Progenitor cell of endocrine pancreas (in vitro differentiated cells): ENCODE measurements around the gene KCNH2. TPM values are rescaled to one million over a fixed set of nuclear protein-coding genes. Genes with fewer than 3 reads are reported as not detected.
"Not testable (repeated sequence)": the region's sequence is repeated elsewhere in the genome, so short reads cannot be mapped to it uniquely, and the experiment has no call there.

Experiments used
- DNase-seq: peaks from one replicate; pipeline ENCODE4 v3.0.0; 2021; ENCODE audit warnings: low spot score; ENCODE audit not compliant: unreplicated experiment
- H3K27ac Mint-ChIP-seq: 2 replicates; pipeline ENCODE4 v1.8.0; 2021; ENCODE audit warnings: mild to moderate bottlenecking, moderate library complexity, mixed read lengths
- H3K27me3 Mint-ChIP-seq: 2 replicates; pipeline ENCODE4 v1.8.0; 2021; ENCODE audit warnings: mixed read lengths
- H3K36me3 Mint-ChIP-seq: 2 replicates; pipeline ENCODE4 v1.8.0; 2022; ENCODE audit warnings: mixed read lengths; ENCODE audit not compliant: insufficient read depth
- H3K4me1 Mint-ChIP-seq: 2 replicates; pipeline ENCODE4 v1.8.0; 2021; ENCODE audit warnings: low read depth, mixed read lengths
- H3K4me3 Mint-ChIP-seq: 2 replicates; pipeline ENCODE4 v1.8.0; 2021; ENCODE audit warnings: low read depth, mild to moderate bottlenecking, moderate library complexity, mixed read lengths
- H3K9me3 Mint-ChIP-seq: 2 replicates; pipeline ENCODE4 v1.8.0; 2021; ENCODE audit warnings: low read depth, mixed read lengths
- total RNA-seq: library from RNA; stranded (reverse); gene quantifications from 2 replicates; pipeline ENCODE4 v1.2.1, GENCODE V29; 2021
- TF ChIP-seq, protein P1 (sequence below): fragments of 200-600 bp; sonication (generic); IDR thresholded peaks from one replicate; pipeline ENCODE4 v1.5.0; 2021; ENCODE audit warnings: antibody characterized with exemption, mild to moderate bottlenecking; ENCODE audit not compliant: unreplicated experiment

KCNH2 gene
- total RNA-seq, 1 donor from 2014 or later, result 9.4 TPM

DNA sequence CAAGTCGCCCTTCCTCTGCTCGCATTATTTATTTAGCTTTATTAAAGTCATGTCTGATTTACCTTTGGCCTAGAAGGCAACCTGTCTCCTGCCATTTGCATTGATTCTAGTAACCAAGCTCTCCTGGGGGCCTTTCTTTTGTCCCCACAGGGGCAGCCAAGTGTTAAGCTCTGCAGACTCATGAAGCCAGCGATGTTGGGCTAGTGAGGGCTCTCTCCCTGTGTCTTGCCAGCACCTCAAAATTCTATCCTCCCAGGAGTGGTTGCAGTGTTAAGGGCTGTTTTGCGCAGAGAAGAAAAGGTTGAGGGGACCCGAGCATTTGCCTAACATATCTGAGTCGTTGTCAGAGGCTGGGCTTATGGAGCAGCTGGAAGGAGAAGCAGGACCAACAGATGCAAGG is 63.9 kb downstream of the KCNH2 start:
- no peak for DNase-seq
- H3K9me3 Mint-ChIP-seq, result no peaks in the 10 kb centered on the region
- peaks cover 78% of the 10 kb centered on the region for H3K27me3 Mint-ChIP-seq
- H3K27ac Mint-ChIP-seq, result no peak overlapping the region
- peaks cover 3% of the 10 kb centered on the region for H3K4me1 Mint-ChIP-seq
- TF ChIP-seq, protein P1, sequence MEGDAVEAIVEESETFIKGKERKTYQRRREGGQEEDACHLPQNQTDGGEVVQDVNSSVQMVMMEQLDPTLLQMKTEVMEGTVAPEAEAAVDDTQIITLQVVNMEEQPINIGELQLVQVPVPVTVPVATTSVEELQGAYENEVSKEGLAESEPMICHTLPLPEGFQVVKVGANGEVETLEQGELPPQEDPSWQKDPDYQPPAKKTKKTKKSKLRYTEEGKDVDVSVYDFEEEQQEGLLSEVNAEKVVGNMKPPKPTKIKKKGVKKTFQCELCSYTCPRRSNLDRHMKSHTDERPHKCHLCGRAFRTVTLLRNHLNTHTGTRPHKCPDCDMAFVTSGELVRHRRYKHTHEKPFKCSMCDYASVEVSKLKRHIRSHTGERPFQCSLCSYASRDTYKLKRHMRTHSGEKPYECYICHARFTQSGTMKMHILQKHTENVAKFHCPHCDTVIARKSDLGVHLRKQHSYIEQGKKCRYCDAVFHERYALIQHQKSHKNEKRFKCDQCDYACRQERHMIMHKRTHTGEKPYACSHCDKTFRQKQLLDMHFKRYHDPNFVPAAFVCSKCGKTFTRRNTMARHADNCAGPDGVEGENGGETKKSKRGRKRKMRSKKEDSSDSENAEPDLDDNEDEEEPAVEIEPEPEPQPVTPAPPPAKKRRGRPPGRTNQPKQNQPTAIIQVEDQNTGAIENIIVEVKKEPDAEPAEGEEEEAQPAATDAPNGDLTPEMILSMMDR, result no peak
- no peak overlapping the region for H3K4me3 Mint-ChIP-seq
- no peaks in the 10 kb centered on the region for H3K36me3 Mint-ChIP-seq

DNA sequence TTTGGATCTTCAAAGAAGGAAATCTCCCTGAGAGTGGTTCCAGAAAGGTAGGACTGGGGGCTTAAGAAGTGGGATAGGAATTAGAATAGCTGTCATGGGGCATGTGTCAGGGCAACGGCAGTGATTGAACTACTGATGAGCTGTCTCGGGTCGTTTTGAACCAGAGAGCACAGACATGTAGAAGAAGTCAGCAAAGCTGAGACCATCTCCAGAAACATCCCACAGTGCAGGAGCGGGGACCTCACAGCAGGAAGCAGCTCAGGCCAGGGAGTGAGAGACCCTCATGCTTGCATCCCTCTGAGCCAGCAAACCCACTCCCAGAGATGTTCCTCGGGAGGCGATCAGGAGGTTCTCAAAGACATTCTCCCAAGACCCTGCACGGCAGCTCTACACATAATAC is 65.7 kb downstream of the KCNH2 start:
- TF ChIP-seq, protein P1, result no peak
- Mint-ChIP-seq H3K4me3 (no peak overlapping the region), H3K27ac (no peak overlapping the region), H3K4me1 (no peaks in the 10 kb centered on the region), H3K36me3 (no peaks in the 10 kb centered on the region), H3K27me3 (peaks cover 67% of the 10 kb centered on the region), H3K9me3 (no peaks in the 10 kb centered on the region)
- DNase-seq, result no peak

DNA sequence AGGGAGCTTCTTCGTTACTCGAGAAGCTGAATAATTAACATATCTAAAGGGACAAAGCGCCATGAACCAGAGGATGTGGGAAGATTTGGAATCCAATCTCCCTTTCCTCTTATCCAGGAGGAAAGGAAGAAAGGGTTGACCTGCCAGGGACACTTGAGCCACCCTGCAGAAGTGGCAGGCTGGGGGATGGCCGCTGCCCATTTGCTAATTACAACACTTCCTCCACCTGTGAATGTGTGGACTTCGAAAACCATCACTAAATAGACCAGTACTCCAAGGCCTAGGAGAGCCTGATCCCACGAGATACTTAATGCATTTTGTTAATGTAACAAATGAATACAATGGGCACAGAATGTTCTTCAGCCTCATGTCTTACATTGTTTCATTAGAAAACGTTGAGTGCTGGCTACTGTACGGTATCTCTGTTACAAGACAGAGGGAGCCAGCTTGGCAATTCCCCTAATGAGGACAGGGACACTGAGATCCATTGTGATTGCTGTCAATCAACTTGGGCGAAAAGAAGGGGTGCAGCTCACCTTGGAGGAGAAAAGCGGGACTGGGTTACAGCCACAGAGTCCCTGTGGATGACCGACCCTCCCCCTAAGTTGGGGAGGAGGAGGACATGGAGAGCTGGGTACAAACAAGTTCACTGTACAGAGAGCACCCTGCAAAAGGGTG is 66.4 kb downstream of the KCNH2 start:
- Mint-ChIP-seq H3K27me3 (peaks cover 64% of the 10 kb centered on the region), H3K9me3 (no peaks in the 10 kb centered on the region), H3K4me1 (no peaks in the 10 kb centered on the region), H3K4me3 (no peak overlapping the region), H3K27ac (no peak overlapping the region), H3K36me3 (no peaks in the 10 kb centered on the region)
- TF ChIP-seq, protein P1, result no peak
- DNase-seq, result no peak

DNA sequence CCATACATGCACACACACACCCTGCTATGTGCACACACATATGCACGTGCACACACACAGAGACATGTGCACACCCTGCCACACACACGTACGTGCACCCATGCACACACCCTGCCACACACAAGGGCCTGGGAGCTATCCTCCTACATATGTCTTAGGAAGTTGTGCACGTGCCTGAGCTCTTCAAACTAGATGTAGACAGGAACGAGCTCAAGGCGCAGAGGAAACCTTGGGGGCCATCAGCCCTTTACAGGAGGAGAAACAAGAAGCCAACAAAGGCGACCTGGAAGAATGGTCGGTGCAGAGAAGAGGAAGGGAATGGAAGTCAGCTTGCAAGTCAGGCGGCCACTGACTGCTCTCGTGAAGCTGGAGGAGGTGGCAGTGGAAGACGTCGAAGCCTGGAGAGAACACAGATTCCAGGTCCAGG is 67.1 kb downstream of the KCNH2 start:
- no peak overlapping the region for H3K4me3 Mint-ChIP-seq
- no peaks in the 10 kb centered on the region for H3K4me1 Mint-ChIP-seq
- no peaks in the 10 kb centered on the region for H3K9me3 Mint-ChIP-seq
- H3K36me3 Mint-ChIP-seq, result no peaks in the 10 kb centered on the region
- TF ChIP-seq, protein P1, result no peak
- H3K27ac Mint-ChIP-seq, result no peak overlapping the region
- no peak for DNase-seq
- H3K27me3 Mint-ChIP-seq, result peaks cover 65% of the 10 kb centered on the region

DNA sequence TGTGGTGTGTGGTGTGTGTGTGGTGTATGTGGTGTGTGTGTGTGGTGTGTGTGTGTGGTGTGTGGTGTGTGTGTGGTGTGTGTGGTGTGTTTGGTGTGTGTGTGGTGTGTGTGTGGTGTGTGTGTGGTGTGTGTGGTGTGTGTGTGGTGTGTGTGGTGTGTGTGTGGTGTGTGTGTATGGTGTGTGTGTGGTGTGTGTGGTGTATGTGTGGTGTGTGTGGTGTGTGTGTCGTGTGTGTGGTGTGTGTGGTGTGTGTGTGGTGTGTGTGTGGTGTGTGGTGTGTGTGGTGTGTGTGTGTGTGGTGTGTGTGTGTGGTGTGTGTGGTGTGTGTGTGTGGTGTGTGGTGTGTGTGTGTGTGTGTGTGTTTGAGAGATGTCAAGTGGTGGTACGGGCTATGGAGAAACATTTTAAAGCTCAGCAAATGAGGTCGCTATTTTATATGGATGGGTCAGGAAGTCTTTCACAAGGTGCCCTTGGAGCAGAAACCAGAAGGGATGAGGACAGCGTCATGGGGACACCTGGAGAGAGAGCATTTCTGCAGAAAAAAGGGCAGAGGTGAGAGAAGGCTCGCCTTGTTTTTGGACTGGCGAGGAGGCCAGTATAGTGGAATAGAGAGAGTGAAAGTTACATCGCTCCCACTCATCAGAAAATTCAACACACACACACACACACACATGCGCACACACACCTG is 67.7 kb downstream of the KCNH2 start:
- H3K27ac Mint-ChIP-seq, H3K4me3 Mint-ChIP-seq, H3K36me3 Mint-ChIP-seq, H3K9me3 Mint-ChIP-seq, H3K4me1 Mint-ChIP-seq, DNase-seq: not testable (repeated sequence)
- H3K27me3 Mint-ChIP-seq, result peaks cover 65% of the 10 kb centered on the region
